ENCODE measurements around the gene ARID1B. TPM values are rescaled to one million over a fixed set of nuclear protein-coding genes. Genes with fewer than 3 reads are reported as not detected.

Gene ARID1B
- total RNA-seq, 1 donor from 2014 or later: 78.1 TPM

DNA sequence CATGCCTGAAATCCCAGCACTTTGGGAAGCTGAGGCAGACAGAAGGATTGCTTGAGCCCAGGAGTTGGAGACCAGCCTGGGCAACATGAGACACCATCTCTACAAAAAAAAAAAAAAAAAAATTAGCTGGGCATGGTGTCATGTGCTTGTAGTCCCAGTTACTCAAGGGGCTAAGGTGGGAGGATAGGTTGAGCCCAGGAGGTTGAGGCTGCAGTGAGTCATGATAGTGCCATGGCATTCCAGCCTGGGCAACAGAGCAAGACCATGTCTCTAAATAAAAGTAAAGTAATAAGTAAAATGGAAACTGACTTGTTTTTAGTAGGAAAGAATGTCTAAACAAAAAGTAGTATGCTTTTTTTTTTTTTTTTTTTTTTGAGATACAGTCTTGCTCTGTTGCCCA is 240.7 kb downstream of the ARID1B start:
- Mint-ChIP-seq H3K27me3 (ENCODE audit: unreplicated experiment) (no peaks in the 10 kb centered on the region), H3K36me3 (ENCODE audit: unreplicated experiment) (no peaks in the 10 kb centered on the region), H3K9me3 (ENCODE audit: unreplicated experiment) (no peaks in the 10 kb centered on the region), H3K4me3 (ENCODE audit: unreplicated experiment) (no peak overlapping the region), H3K4me1 (ENCODE audit: unreplicated experiment) (peaks cover 35% of the 10 kb centered on the region), H3K27ac (ENCODE audit: unreplicated experiment) (no peak overlapping the region)
- TF ChIP-seq, protein P1, sequence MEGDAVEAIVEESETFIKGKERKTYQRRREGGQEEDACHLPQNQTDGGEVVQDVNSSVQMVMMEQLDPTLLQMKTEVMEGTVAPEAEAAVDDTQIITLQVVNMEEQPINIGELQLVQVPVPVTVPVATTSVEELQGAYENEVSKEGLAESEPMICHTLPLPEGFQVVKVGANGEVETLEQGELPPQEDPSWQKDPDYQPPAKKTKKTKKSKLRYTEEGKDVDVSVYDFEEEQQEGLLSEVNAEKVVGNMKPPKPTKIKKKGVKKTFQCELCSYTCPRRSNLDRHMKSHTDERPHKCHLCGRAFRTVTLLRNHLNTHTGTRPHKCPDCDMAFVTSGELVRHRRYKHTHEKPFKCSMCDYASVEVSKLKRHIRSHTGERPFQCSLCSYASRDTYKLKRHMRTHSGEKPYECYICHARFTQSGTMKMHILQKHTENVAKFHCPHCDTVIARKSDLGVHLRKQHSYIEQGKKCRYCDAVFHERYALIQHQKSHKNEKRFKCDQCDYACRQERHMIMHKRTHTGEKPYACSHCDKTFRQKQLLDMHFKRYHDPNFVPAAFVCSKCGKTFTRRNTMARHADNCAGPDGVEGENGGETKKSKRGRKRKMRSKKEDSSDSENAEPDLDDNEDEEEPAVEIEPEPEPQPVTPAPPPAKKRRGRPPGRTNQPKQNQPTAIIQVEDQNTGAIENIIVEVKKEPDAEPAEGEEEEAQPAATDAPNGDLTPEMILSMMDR (IDR thresholded peaks at IDR 0.05): no peak
- DNase-seq (ENCODE audit: extremely low spot score, unreplicated experiment): no peak

DNA sequence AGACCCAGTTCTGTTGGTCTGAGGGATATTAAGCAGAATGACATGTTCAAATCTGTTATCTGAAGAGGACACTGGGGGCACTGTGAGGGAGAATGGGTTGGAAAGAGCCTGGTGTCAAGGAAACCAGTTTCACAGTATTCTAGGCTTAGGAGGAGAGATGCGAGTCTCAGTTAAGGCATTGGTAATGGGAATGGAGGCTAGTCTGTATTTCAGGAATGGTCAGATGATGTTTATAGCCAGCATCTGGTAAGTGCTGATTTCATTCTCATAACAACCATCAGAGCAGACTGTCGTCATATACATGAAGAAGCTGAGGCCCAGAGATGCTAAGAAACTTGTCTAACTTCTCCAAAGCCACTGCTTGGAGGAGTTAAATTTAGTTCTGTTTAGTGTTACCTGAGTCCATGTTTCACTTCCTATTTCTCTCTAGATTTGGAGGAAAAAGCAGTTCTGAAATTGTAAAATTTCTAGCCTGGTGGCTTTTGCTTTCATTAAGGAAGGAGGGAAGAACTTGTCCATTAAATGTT is 242.0 kb downstream of the ARID1B start:
- TF ChIP-seq, protein P1 (IDR thresholded peaks at IDR 0.05): peak; percentile 9
- Mint-ChIP-seq H3K4me1 (ENCODE audit: unreplicated experiment) (peaks cover 38% of the 10 kb centered on the region), H3K27me3 (ENCODE audit: unreplicated experiment) (no peaks in the 10 kb centered on the region), H3K9me3 (ENCODE audit: unreplicated experiment) (no peaks in the 10 kb centered on the region), H3K27ac (ENCODE audit: unreplicated experiment) (peak overlapping the region; percentile 94), H3K36me3 (ENCODE audit: unreplicated experiment) (no peaks in the 10 kb centered on the region), H3K4me3 (ENCODE audit: unreplicated experiment) (peak overlapping the region; percentile 62)
- DNase-seq (ENCODE audit: extremely low spot score, unreplicated experiment): no peak

DNA sequence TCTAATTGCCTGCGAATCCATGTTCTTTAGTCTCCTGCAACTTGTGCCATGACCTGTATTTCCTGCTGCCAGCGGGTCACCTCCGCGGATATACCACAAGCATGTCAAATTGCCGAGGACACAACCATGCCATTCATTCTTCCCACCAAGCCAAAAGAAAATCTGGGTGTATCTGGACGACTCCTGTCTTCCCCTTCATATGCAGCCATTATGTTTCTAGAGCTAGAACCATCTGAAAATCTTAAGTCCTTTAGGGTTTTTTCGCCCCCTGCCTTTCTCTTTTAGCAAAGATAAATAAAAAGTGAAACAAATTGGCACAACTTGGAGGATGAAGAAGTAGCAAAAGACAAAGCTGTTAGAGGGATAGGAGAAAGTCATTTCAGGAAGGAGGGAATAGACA is 242.6 kb downstream of the ARID1B start:
- Mint-ChIP-seq H3K9me3 (ENCODE audit: unreplicated experiment) (no peaks in the 10 kb centered on the region), H3K27ac (ENCODE audit: unreplicated experiment) (peak overlapping the region; percentile 94), H3K36me3 (ENCODE audit: unreplicated experiment) (no peaks in the 10 kb centered on the region), H3K4me3 (ENCODE audit: unreplicated experiment) (peak overlapping the region; percentile 62), H3K27me3 (ENCODE audit: unreplicated experiment) (no peaks in the 10 kb centered on the region), H3K4me1 (ENCODE audit: unreplicated experiment) (peaks cover 38% of the 10 kb centered on the region)
- no peak for DNase-seq (ENCODE audit: extremely low spot score, unreplicated experiment)
- TF ChIP-seq, protein P1 (IDR thresholded peaks at IDR 0.05): peak; percentile 50

DNA sequence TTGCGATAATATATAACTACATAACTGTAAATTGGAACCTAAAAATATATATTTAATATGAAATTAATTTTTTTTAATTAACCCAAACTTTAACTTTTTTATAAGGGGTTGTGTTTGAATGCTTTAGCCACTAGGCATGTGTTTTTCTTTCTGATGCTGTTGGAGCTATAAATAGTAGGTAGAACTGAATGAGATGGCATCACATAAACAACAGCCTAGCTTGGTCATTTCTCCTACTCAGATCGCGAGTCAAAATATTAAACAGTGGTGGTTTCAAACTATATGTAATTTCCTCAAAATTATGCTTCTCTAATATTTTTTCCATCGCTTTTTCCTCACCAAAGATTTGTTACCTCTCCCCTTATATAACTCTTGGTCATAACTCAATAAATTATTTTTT is 243.2 kb downstream of the ARID1B start:
- peak overlapping the region; percentile 99 for H3K27ac Mint-ChIP-seq (ENCODE audit: unreplicated experiment)
- H3K4me3 Mint-ChIP-seq (ENCODE audit: unreplicated experiment): peak overlapping the region; percentile 89
- TF ChIP-seq, protein P1 (IDR thresholded peaks at IDR 0.05): no peak
- no peak for DNase-seq (ENCODE audit: extremely low spot score, unreplicated experiment)
- peaks cover 2% of the 10 kb centered on the region for H3K36me3 Mint-ChIP-seq (ENCODE audit: unreplicated experiment)
- peaks cover 5% of the 10 kb centered on the region for H3K9me3 Mint-ChIP-seq (ENCODE audit: unreplicated experiment)
- peaks cover 33% of the 10 kb centered on the region for H3K4me1 Mint-ChIP-seq (ENCODE audit: unreplicated experiment)
- H3K27me3 Mint-ChIP-seq (ENCODE audit: unreplicated experiment): no peaks in the 10 kb centered on the region

DNA sequence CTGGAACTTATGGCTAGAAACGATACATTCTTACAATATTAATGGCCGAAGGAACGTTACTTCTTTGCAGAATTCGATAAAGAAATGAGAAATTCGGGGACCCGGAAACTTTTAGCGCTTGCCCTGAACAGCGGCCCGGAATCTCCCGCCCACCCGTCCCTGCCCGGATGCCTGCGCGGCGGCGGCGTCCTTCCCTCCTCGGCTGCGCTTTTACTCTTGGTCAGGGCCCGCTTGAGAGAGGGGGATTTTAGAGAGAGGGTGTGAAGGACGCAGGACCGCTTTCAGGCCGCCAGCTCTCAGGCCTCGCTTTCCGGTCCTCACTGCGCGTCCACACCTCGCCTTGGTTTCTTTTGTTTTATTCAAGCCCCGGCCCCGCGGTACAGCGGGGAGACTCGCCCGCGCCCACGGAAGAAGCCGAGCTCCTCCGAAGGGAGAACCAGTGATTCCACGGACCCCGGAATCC is 243.7 kb downstream of the ARID1B start:
- Mint-ChIP-seq H3K27ac (ENCODE audit: unreplicated experiment) (peak overlapping the region; percentile 99), H3K9me3 (ENCODE audit: unreplicated experiment) (peaks cover 8% of the 10 kb centered on the region), H3K36me3 (ENCODE audit: unreplicated experiment) (peaks cover 5% of the 10 kb centered on the region), H3K4me3 (ENCODE audit: unreplicated experiment) (peak overlapping the region; percentile 89), H3K4me1 (ENCODE audit: unreplicated experiment) (peaks cover 33% of the 10 kb centered on the region), H3K27me3 (ENCODE audit: unreplicated experiment) (no peaks in the 10 kb centered on the region)
- TF ChIP-seq, protein P1 (IDR thresholded peaks at IDR 0.05): no peak
- peak; percentile 85 for DNase-seq (ENCODE audit: extremely low spot score, unreplicated experiment)

Data from osteocyte (in vitro differentiated cells).